PFSK-1 (cell line): Measurements from ENCODE around the gene B3GALT6.

ENCODE experiments used
- POLR2AphosphoS5 ChIP-seq: IDR thresholded peaks from 2 replicates; pipeline ENCODE4 v1.6.1; 2012; ENCODE audit warnings: low read depth, mild to moderate bottlenecking, control low read depth, low read length, moderate library complexity
- TAF1 ChIP-seq: IDR thresholded peaks from 2 replicates; pipeline ENCODE4 v1.6.1; 2012; ENCODE audit warnings: low read length, control low read depth, borderline replicate concordance; ENCODE audit not compliant: insufficient read depth

- no peak for TF ChIP-seq TAF1
- no peak for TF ChIP-seq POLR2AphosphoS5
These were observed 27.5 kb downstream of the B3GALT6 start for GRCh38 chr1:1259540-1259939.
